GM19238 (cell line): ENCODE measurements around the gene MBD2.
"Not testable (repeated sequence)": the region's sequence is repeated elsewhere in the genome, so short reads cannot be mapped to it uniquely, and the experiment has no call there.

Experiments used
- DNase-seq: peaks from one replicate; pipeline ENCODE4 v3.0.0; 2011; ENCODE audit warnings: low spot score; ENCODE audit not compliant: insufficient read length

Gene MBD2

GRCh38 chr18:54238173-54238936, 13.9 kb upstream of the MBD2 start:
- DNase-seq = no peak

- DNase-seq = no peak
Observed at GRCh38 chr18:54235871-54236270, 11.4 kb upstream of the MBD2 start.

- no peak for DNase-seq
Observed at GRCh38 chr18:54233747-54234146, 9.3 kb upstream of the MBD2 start.

GRCh38 chr18:54233228-54233625, 8.8 kb upstream of the MBD2 start:
- no peak for DNase-seq

- DNase-seq = no peak
Observed at GRCh38 chr18:54232485-54233227, 8.2 kb upstream of the MBD2 start.

GRCh38 chr18:54229421-54230059, 5.1 kb upstream of the MBD2 start:
- no peak for DNase-seq

GRCh38 chr18:54228364-54228763, 3.9 kb upstream of the MBD2 start:
- DNase-seq = no peak

- DNase-seq = peak; percentile 27
Observed at GRCh38 chr18:54223568-54224241, 764 bp downstream of the MBD2 start.

- DNase-seq = peak; percentile 11
Observed at GRCh38 chr18:54222922-54223567, 1.4 kb downstream of the MBD2 start.

- no peak for DNase-seq
Observed at GRCh38 chr18:54220406-54220805, 4.1 kb downstream of the MBD2 start.

GRCh38 chr18:54218803-54219202, 5.7 kb downstream of the MBD2 start:
- not testable (repeated sequence) for DNase-seq

GRCh38 chr18:54218299-54218698, 6.2 kb downstream of the MBD2 start:
- DNase-seq = no peak

GRCh38 chr18:54217624-54218023, 6.8 kb downstream of the MBD2 start:
- DNase-seq = no peak

GRCh38 chr18:54215069-54215468, 9.4 kb downstream of the MBD2 start:
- no peak for DNase-seq

- no peak for DNase-seq
Observed at GRCh38 chr18:54210463-54210862, 14.0 kb downstream of the MBD2 start.

GRCh38 chr18:54209471-54210180, 14.8 kb downstream of the MBD2 start:
- DNase-seq = no peak

- no peak for DNase-seq
Observed at GRCh38 chr18:54206447-54206846, 18.0 kb downstream of the MBD2 start.

GRCh38 chr18:54205959-54206358, 18.5 kb downstream of the MBD2 start:
- no peak for DNase-seq

- DNase-seq = not testable (repeated sequence)
Observed at GRCh38 chr18:54205448-54205847, 19.0 kb downstream of the MBD2 start.

GRCh38 chr18:54204883-54205282, 19.6 kb downstream of the MBD2 start:
- no peak for DNase-seq

- DNase-seq = no peak
Observed at GRCh38 chr18:54203914-54204313, 20.6 kb downstream of the MBD2 start.
